Ishikawa (cell line): Measurements from ENCODE around the gene PDE4D.

Experiments used
- CEBPB ChIP-seq: IDR thresholded peaks from 2 replicates; pipeline ENCODE4 v1.6.1; 2012
- CREB1 ChIP-seq: IDR thresholded peaks from 2 replicates; pipeline ENCODE4 v1.6.1; 2012; ENCODE audit warnings: low read depth
- EGR1 ChIP-seq: IDR thresholded peaks from 2 replicates; pipeline ENCODE4 v1.6.1; 2012
- EP300 ChIP-seq: IDR thresholded peaks from 2 replicates; pipeline ENCODE4 v1.6.1; 2012; ENCODE audit warnings: borderline replicate concordance
- FOXM1 ChIP-seq: IDR thresholded peaks from 2 replicates; pipeline ENCODE4 v1.6.1; 2012; ENCODE audit warnings: low read depth, borderline replicate concordance
- NFIC ChIP-seq: IDR thresholded peaks from 2 replicates; pipeline ENCODE4 v1.6.1; 2012
- RAD21 ChIP-seq: IDR thresholded peaks from 2 replicates; pipeline ENCODE4 v1.6.1; 2012; ENCODE audit warnings: low read depth
- REST ChIP-seq: IDR thresholded peaks from 2 replicates; pipeline ENCODE4 v1.6.1; 2012; ENCODE audit warnings: low read depth, mild to moderate bottlenecking
- TAF1 ChIP-seq: IDR thresholded peaks from 2 replicates; pipeline ENCODE4 v1.6.1; 2012; ENCODE audit warnings: low read depth, mild to moderate bottlenecking
- TCF12 ChIP-seq: IDR thresholded peaks from 2 replicates; pipeline ENCODE4 v1.6.1; 2012; ENCODE audit warnings: low read depth
- TEAD4 ChIP-seq: IDR thresholded peaks from 2 replicates; pipeline ENCODE4 v1.6.1; 2012
- YY1 ChIP-seq: IDR thresholded peaks from 2 replicates; pipeline ENCODE4 v1.6.1; 2012; ENCODE audit warnings: low read depth
- ZBTB7A ChIP-seq: IDR thresholded peaks from 2 replicates; pipeline ENCODE4 v1.6.1; 2012; ENCODE audit warnings: low read depth
- TF ChIP-seq, protein P1 (sequence below): IDR thresholded peaks from 2 replicates; pipeline ENCODE4 v1.6.1; 2012
- TF ChIP-seq, protein P2 (sequence below): IDR thresholded peaks from 2 replicates; pipeline ENCODE4 v1.6.1; 2012

PDE4D gene

DNA sequence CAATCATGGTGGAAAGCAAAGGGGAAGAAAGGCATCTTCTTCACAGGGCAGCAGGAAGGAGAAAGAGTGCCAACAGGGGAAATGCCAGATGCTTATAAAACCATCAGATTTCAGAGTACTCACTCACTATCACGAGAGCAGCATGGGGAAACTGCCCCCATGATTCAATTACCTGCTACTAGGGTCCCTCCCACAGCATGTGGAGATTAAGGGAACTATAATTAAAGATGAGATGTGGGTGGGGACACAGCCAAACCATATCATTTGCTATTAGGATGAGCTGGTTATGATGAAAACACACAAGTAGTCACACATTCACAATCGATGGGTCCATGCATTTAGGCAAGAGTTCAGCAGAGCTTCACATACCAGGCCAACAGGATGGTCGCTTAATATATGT, 469.0 kb downstream of the PDE4D start:
- TF ChIP-seq RAD21 = no peak
- TF ChIP-seq, protein P1, sequence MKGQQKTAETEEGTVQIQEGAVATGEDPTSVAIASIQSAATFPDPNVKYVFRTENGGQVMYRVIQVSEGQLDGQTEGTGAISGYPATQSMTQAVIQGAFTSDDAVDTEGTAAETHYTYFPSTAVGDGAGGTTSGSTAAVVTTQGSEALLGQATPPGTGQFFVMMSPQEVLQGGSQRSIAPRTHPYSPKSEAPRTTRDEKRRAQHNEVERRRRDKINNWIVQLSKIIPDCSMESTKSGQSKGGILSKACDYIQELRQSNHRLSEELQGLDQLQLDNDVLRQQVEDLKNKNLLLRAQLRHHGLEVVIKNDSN = no peak
- TF ChIP-seq, protein P2, sequence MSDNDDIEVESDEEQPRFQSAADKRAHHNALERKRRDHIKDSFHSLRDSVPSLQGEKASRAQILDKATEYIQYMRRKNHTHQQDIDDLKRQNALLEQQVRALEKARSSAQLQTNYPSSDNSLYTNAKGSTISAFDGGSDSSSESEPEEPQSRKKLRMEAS = no peak
- no peak for TF ChIP-seq CEBPB
- TF ChIP-seq CREB1 = no peak

GRCh38 chr5:59423021-59423420, 470.5 kb downstream of the PDE4D start:
- TF ChIP-seq CEBPB = no peak
- TF ChIP-seq TAF1 = no peak
- TF ChIP-seq ZBTB7A = no peak
- no peak for TF ChIP-seq RAD21
- TF ChIP-seq, protein P1 = no peak
- TF ChIP-seq NFIC = no peak
- TF ChIP-seq, protein P2 = no peak
- no peak for TF ChIP-seq EGR1
- no peak for TF ChIP-seq TCF12
- TF ChIP-seq CREB1 = no peak
- TF ChIP-seq TEAD4 = no peak
- TF ChIP-seq REST = no peak
- no peak for TF ChIP-seq FOXM1
- TF ChIP-seq EP300 = no peak
- no peak for TF ChIP-seq YY1

DNA sequence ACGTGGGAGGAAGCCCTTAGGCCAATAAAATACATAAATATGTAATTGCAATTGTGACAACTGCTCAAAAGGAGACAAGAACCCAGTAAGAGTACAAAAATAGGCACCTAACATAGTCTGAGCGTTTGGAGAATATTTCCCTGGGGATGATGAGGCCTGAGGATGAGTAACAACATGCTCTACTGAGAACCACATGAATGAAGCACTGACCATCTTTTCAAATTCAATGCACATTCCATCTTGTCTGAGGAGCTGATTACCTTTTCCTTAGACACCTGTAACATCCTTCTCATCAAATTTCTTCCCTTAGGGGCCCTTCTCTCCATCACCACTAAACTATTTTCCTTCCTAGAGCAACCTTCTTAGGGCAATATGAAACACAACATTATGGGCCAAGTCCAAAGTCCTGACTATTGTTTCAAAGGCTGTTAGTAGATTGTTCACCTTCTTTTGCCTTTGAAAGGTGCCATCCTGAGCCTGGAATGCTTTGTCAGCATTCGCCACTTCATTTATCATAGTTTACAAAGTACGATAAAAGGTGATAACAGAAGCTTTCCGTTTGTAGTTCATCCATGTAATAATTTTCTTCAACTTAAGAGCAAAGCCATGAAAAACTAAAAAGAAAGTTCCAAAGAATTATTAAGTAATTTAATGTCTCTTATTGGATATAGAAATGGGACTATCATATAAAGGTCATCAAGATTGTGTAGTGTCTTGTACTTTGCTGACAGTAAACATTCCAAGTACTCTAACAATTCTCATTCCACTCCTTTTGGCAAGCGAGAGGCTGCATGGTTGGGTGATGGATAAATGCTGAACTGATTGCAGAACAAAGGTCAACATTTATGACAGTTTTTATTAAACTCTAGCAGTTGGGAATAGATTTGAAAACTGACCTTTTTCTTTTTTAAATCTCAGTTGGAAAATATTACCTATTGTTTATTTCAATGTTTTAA, 471.3 kb downstream of the PDE4D start:
- TF ChIP-seq RAD21 (no peak), EGR1 (no peak), CREB1 (no peak), TAF1 (no peak), FOXM1 (no peak), TCF12 (no peak), ZBTB7A (no peak), TEAD4 (no peak), REST (no peak), YY1 (no peak), EP300 (no peak), CEBPB (no peak), NFIC (no peak)
- TF ChIP-seq, protein P2 = no peak
- TF ChIP-seq, protein P1 = no peak

GRCh38 chr5:59420596-59420995, 472.9 kb downstream of the PDE4D start:
- TF ChIP-seq CEBPB (no peak), CREB1 (no peak), TEAD4 (no peak), NFIC (no peak), EGR1 (no peak), FOXM1 (no peak), ZBTB7A (no peak), YY1 (no peak), RAD21 (no peak), TCF12 (no peak), EP300 (no peak), REST (no peak), TAF1 (no peak)
- TF ChIP-seq, protein P1 = no peak
- TF ChIP-seq, protein P2 = no peak
